ENCODE results near the gene POLR2L.

The POLR2L gene

GRCh38 chr11:843086-843734 lies 881 bp upstream of the POLR2L start:
- Histone ChIP-seq H3K9ac (ENCODE audit: low read length) (peak overlapping the region; percentile 79), H4K20me1 (ENCODE audit: low read depth, low read length) (peaks cover 6% of the 10 kb centered on the region; the same call in 1 of the 2 replicates), H3K36me3 (ENCODE audit: low read length) (no peaks in the 10 kb centered on the region), H3K9me3 (ENCODE audit: insufficient read depth, low read length) (no peaks in the 10 kb centered on the region), H3K4me3 (ENCODE audit: insufficient read depth, low read length, poor library complexity, severe bottlenecking) (peak overlapping the region; percentile 88), H3K9me2 (replicated peaks; ENCODE audit: insufficient read depth, low read length) (no peaks in the 10 kb centered on the region), H3F3A (ENCODE audit: insufficient read depth) (no peaks in the 10 kb centered on the region), H3K79me2 (ENCODE audit: insufficient read depth, low read length) (peaks cover 19% of the 10 kb centered on the region), H3K27me3 (ENCODE audit: low read length) (no peaks in the 10 kb centered on the region), H3K4me2 (ENCODE audit: low read depth, low read length, poor library complexity, severe bottlenecking) (peak overlapping the region; percentile 70), H2AFZ (ENCODE audit: low read depth, low read length, severe bottlenecking) (peak overlapping the region; percentile 99), H3K27ac (ENCODE audit: low read depth, low read length) (no peak overlapping the region)
- TF ChIP-seq, protein P1, sequence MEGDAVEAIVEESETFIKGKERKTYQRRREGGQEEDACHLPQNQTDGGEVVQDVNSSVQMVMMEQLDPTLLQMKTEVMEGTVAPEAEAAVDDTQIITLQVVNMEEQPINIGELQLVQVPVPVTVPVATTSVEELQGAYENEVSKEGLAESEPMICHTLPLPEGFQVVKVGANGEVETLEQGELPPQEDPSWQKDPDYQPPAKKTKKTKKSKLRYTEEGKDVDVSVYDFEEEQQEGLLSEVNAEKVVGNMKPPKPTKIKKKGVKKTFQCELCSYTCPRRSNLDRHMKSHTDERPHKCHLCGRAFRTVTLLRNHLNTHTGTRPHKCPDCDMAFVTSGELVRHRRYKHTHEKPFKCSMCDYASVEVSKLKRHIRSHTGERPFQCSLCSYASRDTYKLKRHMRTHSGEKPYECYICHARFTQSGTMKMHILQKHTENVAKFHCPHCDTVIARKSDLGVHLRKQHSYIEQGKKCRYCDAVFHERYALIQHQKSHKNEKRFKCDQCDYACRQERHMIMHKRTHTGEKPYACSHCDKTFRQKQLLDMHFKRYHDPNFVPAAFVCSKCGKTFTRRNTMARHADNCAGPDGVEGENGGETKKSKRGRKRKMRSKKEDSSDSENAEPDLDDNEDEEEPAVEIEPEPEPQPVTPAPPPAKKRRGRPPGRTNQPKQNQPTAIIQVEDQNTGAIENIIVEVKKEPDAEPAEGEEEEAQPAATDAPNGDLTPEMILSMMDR (IDR thresholded peaks at IDR 0.05; ENCODE audit: insufficient read depth, low read length, poor library complexity, severe bottlenecking): no peak
- no peak for TF ChIP-seq EZH2phosphoT487 (conservative IDR thresholded peaks at IDR 0.05; ENCODE audit: low read length)

GRCh38 chr11:841981-842369 lies 354 bp downstream of the POLR2L start:
- peak overlapping the region; percentile 69 for H3K27ac ChIP-seq (ENCODE audit: low read depth, low read length)
- peaks cover 19% of the 10 kb centered on the region for H3K79me2 ChIP-seq (ENCODE audit: insufficient read depth, low read length)
- H3K9me3 ChIP-seq (ENCODE audit: insufficient read depth, low read length): no peaks in the 10 kb centered on the region
- no peak for TF ChIP-seq EZH2phosphoT487 (conservative IDR thresholded peaks at IDR 0.05; ENCODE audit: low read length)
- TF ChIP-seq, protein P1 (IDR thresholded peaks at IDR 0.05; ENCODE audit: insufficient read depth, low read length, poor library complexity, severe bottlenecking): no peak
- H3K4me3 ChIP-seq (ENCODE audit: insufficient read depth, low read length, poor library complexity, severe bottlenecking): peak overlapping the region; percentile 88
- peaks cover 6% of the 10 kb centered on the region; the same call in 1 of the 2 replicates for H4K20me1 ChIP-seq (ENCODE audit: low read depth, low read length)
- peak overlapping the region; percentile 99 for H2AFZ ChIP-seq (ENCODE audit: low read depth, low read length, severe bottlenecking)
- H3K27me3 ChIP-seq (ENCODE audit: low read length): no peaks in the 10 kb centered on the region
- peak overlapping the region; percentile 79 for H3K9ac ChIP-seq (ENCODE audit: low read length)
- no peaks in the 10 kb centered on the region for H3K9me2 ChIP-seq (replicated peaks; ENCODE audit: insufficient read depth, low read length)
- H3F3A ChIP-seq (ENCODE audit: insufficient read depth): no peaks in the 10 kb centered on the region
- H3K4me2 ChIP-seq (ENCODE audit: low read depth, low read length, poor library complexity, severe bottlenecking): peak overlapping the region; percentile 70
- H3K36me3 ChIP-seq (ENCODE audit: low read length): no peaks in the 10 kb centered on the region

- peaks cover 19% of the 10 kb centered on the region for H3K79me2 ChIP-seq (ENCODE audit: insufficient read depth, low read length)
- peak overlapping the region; percentile 79; the same call in 1 of the 2 replicates for H3K9ac ChIP-seq (ENCODE audit: low read length)
- H3K9me3 ChIP-seq (ENCODE audit: insufficient read depth, low read length): no peaks in the 10 kb centered on the region
- no peak overlapping the region for H3K4me2 ChIP-seq (ENCODE audit: low read depth, low read length, poor library complexity, severe bottlenecking)
- peaks cover 6% of the 10 kb centered on the region; the same call in 1 of the 2 replicates for H4K20me1 ChIP-seq (ENCODE audit: low read depth, low read length)
- no peaks in the 10 kb centered on the region for H3K9me2 ChIP-seq (replicated peaks; ENCODE audit: insufficient read depth, low read length)
- no peak overlapping the region for H2AFZ ChIP-seq (ENCODE audit: low read depth, low read length, severe bottlenecking)
- H3K27me3 ChIP-seq (ENCODE audit: low read length): no peaks in the 10 kb centered on the region
- no peaks in the 10 kb centered on the region for H3F3A ChIP-seq (ENCODE audit: insufficient read depth)
- TF ChIP-seq, protein P1 (IDR thresholded peaks at IDR 0.05; ENCODE audit: insufficient read depth, low read length, poor library complexity, severe bottlenecking): no peak
- TF ChIP-seq EZH2phosphoT487 (conservative IDR thresholded peaks at IDR 0.05; ENCODE audit: low read length): no peak
- no peaks in the 10 kb centered on the region for H3K36me3 ChIP-seq (ENCODE audit: low read length)
- H3K4me3 ChIP-seq (ENCODE audit: insufficient read depth, low read length, poor library complexity, severe bottlenecking): no peak overlapping the region
- no peak overlapping the region for H3K27ac ChIP-seq (ENCODE audit: low read depth, low read length)
Observed at GRCh38 chr11:839875-840617, 2.3 kb downstream of the POLR2L start.
